Measurements from ENCODE around the gene CEMIP2.
"Not testable (repeated sequence)": the region's sequence is repeated elsewhere in the genome, so short reads cannot be mapped to it uniquely, and the experiment has no call there.

The CEMIP2 gene

GRCh38 chr9:71662082-71662481, 106.2 kb downstream of the CEMIP2 start:
- Histone ChIP-seq H3K27me3 (ENCODE audit: control insufficient read depth, insufficient read depth, low read length) (no peaks in the 10 kb centered on the region), H3K4me3 (ENCODE audit: low read depth, low read length) (no peak overlapping the region), H3K27ac (ENCODE audit: low read depth, low read length) (no peak overlapping the region), H3K36me3 (ENCODE audit: control insufficient read depth, insufficient read depth, low read length) (no peaks in the 10 kb centered on the region), H3K9ac (ENCODE audit: low read depth, low read length) (no peak overlapping the region), H3K4me1 (ENCODE audit: control insufficient read depth, insufficient read depth, low read length) (peaks cover 39% of the 10 kb centered on the region), H3K9me3 (ENCODE audit: control insufficient read depth, insufficient read depth, low read length) (no peaks in the 10 kb centered on the region)

GRCh38 chr9:71657276-71657675, 111.0 kb downstream of the CEMIP2 start:
- not testable (repeated sequence) for H3K27ac ChIP-seq (ENCODE audit: low read depth, low read length); H3K9ac ChIP-seq (ENCODE audit: low read depth, low read length); H3K4me3 ChIP-seq (ENCODE audit: low read depth, low read length); H3K9me3 ChIP-seq (ENCODE audit: control insufficient read depth, insufficient read depth, low read length); H3K36me3 ChIP-seq (ENCODE audit: control insufficient read depth, insufficient read depth, low read length); H3K27me3 ChIP-seq (ENCODE audit: control insufficient read depth, insufficient read depth, low read length)
- H3K4me1 ChIP-seq (ENCODE audit: control insufficient read depth, insufficient read depth, low read length): peaks cover 11% of the 10 kb centered on the region

GRCh38 chr9:71656496-71656895, 111.8 kb downstream of the CEMIP2 start:
- no peak overlapping the region for H3K9ac ChIP-seq (ENCODE audit: low read depth, low read length)
- no peak overlapping the region for H3K27ac ChIP-seq (ENCODE audit: low read depth, low read length)
- H3K4me3 ChIP-seq (ENCODE audit: low read depth, low read length): no peak overlapping the region
- no peaks in the 10 kb centered on the region for H3K9me3 ChIP-seq (ENCODE audit: control insufficient read depth, insufficient read depth, low read length)
- H3K27me3 ChIP-seq (ENCODE audit: control insufficient read depth, insufficient read depth, low read length): no peaks in the 10 kb centered on the region
- no peaks in the 10 kb centered on the region for H3K36me3 ChIP-seq (ENCODE audit: control insufficient read depth, insufficient read depth, low read length)
- peaks cover 3% of the 10 kb centered on the region for H3K4me1 ChIP-seq (ENCODE audit: control insufficient read depth, insufficient read depth, low read length)

GRCh38 chr9:71655778-71656177, 112.5 kb downstream of the CEMIP2 start:
- no peak overlapping the region for H3K9ac ChIP-seq (ENCODE audit: low read depth, low read length)
- H3K27ac ChIP-seq (ENCODE audit: low read depth, low read length): no peak overlapping the region
- H3K36me3 ChIP-seq (ENCODE audit: control insufficient read depth, insufficient read depth, low read length): no peaks in the 10 kb centered on the region
- H3K4me1 ChIP-seq (ENCODE audit: control insufficient read depth, insufficient read depth, low read length): no peaks in the 10 kb centered on the region
- H3K4me3 ChIP-seq (ENCODE audit: low read depth, low read length): no peak overlapping the region
- H3K9me3 ChIP-seq (ENCODE audit: control insufficient read depth, insufficient read depth, low read length): no peaks in the 10 kb centered on the region
- H3K27me3 ChIP-seq (ENCODE audit: control insufficient read depth, insufficient read depth, low read length): no peaks in the 10 kb centered on the region

- no peak overlapping the region for H3K27ac ChIP-seq (ENCODE audit: low read depth, low read length)
- no peak overlapping the region for H3K4me3 ChIP-seq (ENCODE audit: low read depth, low read length)
- no peak overlapping the region for H3K9ac ChIP-seq (ENCODE audit: low read depth, low read length)
- H3K27me3 ChIP-seq (ENCODE audit: control insufficient read depth, insufficient read depth, low read length): no peaks in the 10 kb centered on the region
- H3K9me3 ChIP-seq (ENCODE audit: control insufficient read depth, insufficient read depth, low read length): no peaks in the 10 kb centered on the region
- H3K36me3 ChIP-seq (ENCODE audit: control insufficient read depth, insufficient read depth, low read length): no peaks in the 10 kb centered on the region
- no peaks in the 10 kb centered on the region for H3K4me1 ChIP-seq (ENCODE audit: control insufficient read depth, insufficient read depth, low read length)
These were observed 113.2 kb downstream of the CEMIP2 start for GRCh38 chr9:71655141-71655540.

- Histone ChIP-seq H3K9ac (ENCODE audit: low read depth, low read length) (no peak overlapping the region), H3K4me1 (ENCODE audit: control insufficient read depth, insufficient read depth, low read length) (no peaks in the 10 kb centered on the region), H3K9me3 (ENCODE audit: control insufficient read depth, insufficient read depth, low read length) (no peaks in the 10 kb centered on the region), H3K4me3 (ENCODE audit: low read depth, low read length) (no peak overlapping the region), H3K27me3 (ENCODE audit: control insufficient read depth, insufficient read depth, low read length) (no peaks in the 10 kb centered on the region), H3K36me3 (ENCODE audit: control insufficient read depth, insufficient read depth, low read length) (no peaks in the 10 kb centered on the region), H3K27ac (ENCODE audit: low read depth, low read length) (no peak overlapping the region)
These were observed 115.8 kb downstream of the CEMIP2 start for GRCh38 chr9:71652480-71652879.

- H3K9me3 ChIP-seq (ENCODE audit: control insufficient read depth, insufficient read depth, low read length): no peaks in the 10 kb centered on the region
- H3K4me1 ChIP-seq (ENCODE audit: control insufficient read depth, insufficient read depth, low read length): peaks cover 7% of the 10 kb centered on the region; the same call in 1 of the 2 replicates
- H3K27me3 ChIP-seq (ENCODE audit: control insufficient read depth, insufficient read depth, low read length): peaks cover 14% of the 10 kb centered on the region
- no peak overlapping the region for H3K4me3 ChIP-seq (ENCODE audit: low read depth, low read length)
- H3K36me3 ChIP-seq (ENCODE audit: control insufficient read depth, insufficient read depth, low read length): no peaks in the 10 kb centered on the region
- no peak overlapping the region for H3K27ac ChIP-seq (ENCODE audit: low read depth, low read length)
- H3K9ac ChIP-seq (ENCODE audit: low read depth, low read length): no peak overlapping the region
These were observed 119.9 kb downstream of the CEMIP2 start for GRCh38 chr9:71648453-71648852.

- H3K27ac ChIP-seq (ENCODE audit: low read depth, low read length): no peak overlapping the region
These were observed 121.2 kb downstream of the CEMIP2 start for GRCh38 chr9:71647094-71647591.

GRCh38 chr9:71646131-71646530, 122.2 kb downstream of the CEMIP2 start:
- Histone ChIP-seq H3K9me3 (ENCODE audit: control insufficient read depth, insufficient read depth, low read length) (no peaks in the 10 kb centered on the region), H3K27ac (ENCODE audit: low read depth, low read length) (no peak overlapping the region), H3K4me3 (ENCODE audit: low read depth, low read length) (no peak overlapping the region), H3K9ac (ENCODE audit: low read depth, low read length) (no peak overlapping the region), H3K36me3 (ENCODE audit: control insufficient read depth, insufficient read depth, low read length) (no peaks in the 10 kb centered on the region), H3K27me3 (ENCODE audit: control insufficient read depth, insufficient read depth, low read length) (peaks cover 27% of the 10 kb centered on the region), H3K4me1 (ENCODE audit: control insufficient read depth, insufficient read depth, low read length) (peaks cover 7% of the 10 kb centered on the region; the same call in 1 of the 2 replicates)

More at GRCh38 chr9:71647094-71647591, 121.2 kb downstream of the CEMIP2 start:
- H3K27me3 ChIP-seq (ENCODE audit: control insufficient read depth, insufficient read depth, low read length): peaks cover 23% of the 10 kb centered on the region
- H3K4me3 ChIP-seq (ENCODE audit: low read depth, low read length): no peak overlapping the region
- H3K4me1 ChIP-seq (ENCODE audit: control insufficient read depth, insufficient read depth, low read length): peaks cover 7% of the 10 kb centered on the region; the same call in 1 of the 2 replicates
- no peaks in the 10 kb centered on the region for H3K9me3 ChIP-seq (ENCODE audit: control insufficient read depth, insufficient read depth, low read length)
- no peak overlapping the region for H3K9ac ChIP-seq (ENCODE audit: low read depth, low read length)
- H3K36me3 ChIP-seq (ENCODE audit: control insufficient read depth, insufficient read depth, low read length): no peaks in the 10 kb centered on the region

- no peak overlapping the region for H3K27ac ChIP-seq (ENCODE audit: low read depth, low read length)
- H3K9me3 ChIP-seq (ENCODE audit: control insufficient read depth, insufficient read depth, low read length): no peaks in the 10 kb centered on the region
- peaks cover 27% of the 10 kb centered on the region for H3K27me3 ChIP-seq (ENCODE audit: control insufficient read depth, insufficient read depth, low read length)
- H3K4me3 ChIP-seq (ENCODE audit: low read depth, low read length): no peak overlapping the region
- H3K9ac ChIP-seq (ENCODE audit: low read depth, low read length): no peak overlapping the region
- no peaks in the 10 kb centered on the region for H3K36me3 ChIP-seq (ENCODE audit: control insufficient read depth, insufficient read depth, low read length)
- peaks cover 7% of the 10 kb centered on the region; the same call in 1 of the 2 replicates for H3K4me1 ChIP-seq (ENCODE audit: control insufficient read depth, insufficient read depth, low read length)
These were observed 123.4 kb downstream of the CEMIP2 start for GRCh38 chr9:71644819-71645362.

GRCh38 chr9:71643330-71643729, 125.0 kb downstream of the CEMIP2 start:
- Histone ChIP-seq H3K36me3 (ENCODE audit: control insufficient read depth, insufficient read depth, low read length) (no peaks in the 10 kb centered on the region), H3K4me1 (ENCODE audit: control insufficient read depth, insufficient read depth, low read length) (peaks cover 7% of the 10 kb centered on the region; the same call in 1 of the 2 replicates)

More at GRCh38 chr9:71643330-71643729, 125.0 kb downstream of the CEMIP2 start:
- Histone ChIP-seq H3K9ac (ENCODE audit: low read depth, low read length) (no peak overlapping the region), H3K9me3 (ENCODE audit: control insufficient read depth, insufficient read depth, low read length) (no peaks in the 10 kb centered on the region), H3K27me3 (ENCODE audit: control insufficient read depth, insufficient read depth, low read length) (peaks cover 27% of the 10 kb centered on the region), H3K4me3 (ENCODE audit: low read depth, low read length) (no peak overlapping the region), H3K27ac (ENCODE audit: low read depth, low read length) (no peak overlapping the region)
